GM21381 (cell line): Measurements from ENCODE around the gene CCDC127.

Experiments
- ATAC-seq: cut with Tn5 transposase; IDR thresholded peaks from one replicate; pipeline ENCODE4 v1.9.1; 2021; ENCODE audit warnings: mild to moderate bottlenecking, moderate library complexity; ENCODE audit not compliant: unreplicated experiment

Gene CCDC127

DNA sequence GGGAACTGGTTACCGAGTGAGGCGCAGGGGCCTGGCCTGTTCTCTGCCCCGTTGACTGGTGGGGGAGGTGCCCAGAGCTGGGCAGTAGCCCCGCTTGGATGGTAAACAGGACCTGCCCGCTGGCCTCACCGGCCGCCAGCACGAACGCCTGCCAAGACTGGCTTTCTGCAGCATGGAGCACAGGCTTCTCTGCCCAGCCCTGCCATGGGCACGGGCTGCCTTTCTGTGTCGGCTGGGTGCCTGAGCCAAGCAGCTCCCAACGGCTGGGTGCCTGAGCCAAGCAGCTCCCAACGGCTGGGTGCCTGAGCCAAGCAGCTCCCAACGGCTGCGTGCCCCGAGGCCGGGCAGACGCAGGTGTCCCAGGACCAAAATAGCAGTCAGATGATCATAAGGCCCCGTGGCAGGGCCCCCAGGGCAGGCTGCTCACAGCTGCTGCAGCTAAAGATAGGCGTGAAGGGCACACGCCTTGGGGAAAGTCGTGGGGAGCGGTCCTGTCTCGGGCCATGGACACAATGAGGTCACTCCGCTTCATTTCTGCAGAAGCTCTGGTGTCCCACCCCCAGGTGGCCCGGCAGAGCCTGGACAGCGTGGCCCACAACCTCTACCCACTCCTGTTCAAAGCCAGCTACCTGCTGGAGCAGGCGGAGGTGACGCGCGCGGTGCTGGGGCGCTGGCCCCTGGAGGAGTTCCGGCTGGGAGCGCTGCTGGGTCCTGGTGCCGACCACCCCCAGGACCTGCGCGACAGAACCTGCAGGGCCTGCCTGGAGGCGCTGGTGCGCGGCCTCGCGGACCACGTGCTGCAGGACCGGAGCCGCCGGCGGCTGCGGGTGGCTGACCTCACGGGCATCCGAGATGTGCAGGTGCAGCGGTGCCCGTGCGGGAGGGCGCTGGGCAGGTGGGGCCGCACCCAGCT lies 26.7 kb downstream of the CCDC127 start, which contains the start of gene LRRC14B:
Gene LRRC14B (plus strand): TSS at position 460 of the 913 bp plus-strand sequence. CDS start 44 bp downstream, at position 504.
- ATAC-seq: peak; percentile 33

DNA sequence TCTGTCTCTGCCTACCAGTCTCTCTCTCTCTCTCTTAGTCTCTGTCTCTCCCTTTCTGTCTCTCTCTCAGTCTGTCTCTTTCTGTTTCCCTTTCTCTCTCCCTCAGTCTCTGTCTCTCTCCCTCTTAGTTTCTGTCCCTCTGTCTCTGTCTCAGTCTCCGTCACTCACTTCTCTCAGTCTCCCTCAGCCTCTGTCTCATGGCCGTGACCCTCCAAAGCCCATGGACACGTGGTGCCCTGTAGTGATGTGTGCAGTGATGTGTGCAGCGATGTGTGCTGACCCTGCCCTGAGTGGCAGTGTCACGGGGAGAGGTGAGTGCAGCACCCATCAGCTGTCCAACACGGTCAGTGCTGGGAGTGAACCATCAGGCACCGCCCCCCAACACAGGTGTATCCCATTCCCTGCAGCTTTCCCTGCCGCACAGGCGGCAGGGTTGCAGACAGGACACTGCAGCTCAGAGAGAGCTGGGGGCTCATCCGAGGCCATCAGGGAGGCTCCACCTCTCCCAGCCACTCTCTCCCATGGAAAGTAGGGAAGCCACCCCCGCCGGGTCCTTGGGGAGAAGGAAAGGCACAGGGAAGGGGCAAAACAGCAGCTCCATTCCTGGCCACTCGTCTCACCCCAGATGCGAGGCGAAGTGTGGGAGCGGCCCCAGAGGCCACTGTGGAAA lies 27.5 kb downstream of the CCDC127 start:
- peak; percentile 48 for ATAC-seq

DNA sequence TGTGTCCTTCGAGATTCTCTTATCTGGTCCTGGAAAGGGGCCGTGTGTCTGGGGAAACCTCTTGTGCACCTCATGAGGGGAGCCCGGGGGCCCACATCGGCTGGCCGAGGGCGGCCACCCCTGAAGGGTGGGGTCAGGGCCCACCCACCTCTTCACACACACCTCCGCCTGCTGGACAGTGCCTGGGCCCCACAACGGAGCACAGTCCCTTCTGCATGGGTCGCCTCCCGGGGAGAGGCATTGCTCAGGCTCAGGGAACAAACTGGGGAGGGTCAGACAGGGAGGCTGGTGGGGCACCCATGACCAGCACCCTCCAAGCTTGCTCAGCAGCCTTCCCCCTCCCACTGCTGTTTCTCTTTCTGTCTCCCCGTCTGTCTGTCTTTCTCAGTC lies 28.0 kb downstream of the CCDC127 start:
- no peak for ATAC-seq

DNA sequence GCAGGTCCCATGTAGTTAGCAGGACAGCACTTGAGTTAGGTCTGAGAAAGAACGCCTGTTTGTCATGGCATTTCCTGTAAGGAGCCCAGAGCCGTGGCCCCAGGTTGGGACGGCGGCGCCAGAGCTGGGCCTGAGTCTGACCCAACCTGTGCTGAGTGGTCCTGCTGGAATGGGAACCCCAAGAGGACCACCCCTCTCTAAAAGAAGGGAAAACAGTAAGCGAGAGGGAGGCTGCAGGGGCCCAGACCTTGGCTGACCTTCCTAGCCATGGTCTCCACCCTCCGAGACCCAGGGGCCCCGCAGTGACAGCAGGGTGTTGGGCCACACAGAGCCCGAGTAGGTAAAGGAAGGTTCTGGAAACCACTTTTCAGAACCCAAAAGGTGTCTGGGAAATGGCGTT lies 28.5 kb downstream of the CCDC127 start:
- ATAC-seq: no peak

DNA sequence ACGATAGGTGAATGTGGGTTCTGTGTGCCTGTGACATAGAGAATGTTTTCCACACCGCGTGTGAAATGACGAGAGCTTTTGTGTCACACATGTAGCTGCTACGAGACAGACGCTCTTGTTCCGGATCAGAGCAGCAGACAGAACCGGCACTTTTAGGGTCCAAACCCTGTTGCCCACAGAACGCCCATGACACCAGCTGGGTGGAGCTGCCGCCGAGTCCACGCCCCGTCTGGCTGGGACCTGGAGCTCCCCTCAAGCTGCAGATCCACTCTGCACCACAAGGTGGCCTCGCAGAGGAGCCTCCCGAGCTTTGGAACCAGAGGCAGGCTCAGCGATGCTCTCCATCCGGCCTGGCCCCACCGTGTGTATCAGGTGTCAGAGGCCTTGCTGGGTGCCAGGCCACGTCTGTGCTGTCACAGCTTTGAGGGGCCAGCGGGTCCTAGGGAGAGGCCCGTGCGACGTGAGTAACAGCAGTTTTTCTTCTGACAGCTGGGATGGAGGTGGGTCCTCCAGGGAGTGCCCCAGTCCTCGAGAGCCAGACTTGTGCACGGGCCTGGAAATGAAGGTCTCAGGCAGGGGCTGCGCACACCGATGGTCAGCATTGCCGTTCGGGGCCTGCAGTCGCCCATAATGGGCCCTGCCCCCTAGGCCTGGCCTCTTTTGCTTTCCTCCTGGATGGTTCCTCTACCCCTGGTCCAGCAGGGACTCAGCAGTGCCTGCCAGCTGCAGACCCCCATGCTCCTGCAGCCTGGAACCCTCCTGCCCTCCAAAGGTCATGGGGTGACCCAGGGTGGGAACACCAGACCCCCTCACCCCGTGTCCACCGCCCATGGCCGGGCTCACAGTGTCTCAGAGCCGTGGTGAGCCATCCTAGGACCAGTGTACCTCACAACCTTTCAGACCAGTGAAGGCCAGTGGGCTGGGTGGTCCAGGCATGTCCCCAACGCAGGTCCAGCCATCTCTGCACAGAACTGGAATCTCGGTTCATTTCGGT lies 29.2 kb downstream of the CCDC127 start:
- ATAC-seq: peak; percentile 68

DNA sequence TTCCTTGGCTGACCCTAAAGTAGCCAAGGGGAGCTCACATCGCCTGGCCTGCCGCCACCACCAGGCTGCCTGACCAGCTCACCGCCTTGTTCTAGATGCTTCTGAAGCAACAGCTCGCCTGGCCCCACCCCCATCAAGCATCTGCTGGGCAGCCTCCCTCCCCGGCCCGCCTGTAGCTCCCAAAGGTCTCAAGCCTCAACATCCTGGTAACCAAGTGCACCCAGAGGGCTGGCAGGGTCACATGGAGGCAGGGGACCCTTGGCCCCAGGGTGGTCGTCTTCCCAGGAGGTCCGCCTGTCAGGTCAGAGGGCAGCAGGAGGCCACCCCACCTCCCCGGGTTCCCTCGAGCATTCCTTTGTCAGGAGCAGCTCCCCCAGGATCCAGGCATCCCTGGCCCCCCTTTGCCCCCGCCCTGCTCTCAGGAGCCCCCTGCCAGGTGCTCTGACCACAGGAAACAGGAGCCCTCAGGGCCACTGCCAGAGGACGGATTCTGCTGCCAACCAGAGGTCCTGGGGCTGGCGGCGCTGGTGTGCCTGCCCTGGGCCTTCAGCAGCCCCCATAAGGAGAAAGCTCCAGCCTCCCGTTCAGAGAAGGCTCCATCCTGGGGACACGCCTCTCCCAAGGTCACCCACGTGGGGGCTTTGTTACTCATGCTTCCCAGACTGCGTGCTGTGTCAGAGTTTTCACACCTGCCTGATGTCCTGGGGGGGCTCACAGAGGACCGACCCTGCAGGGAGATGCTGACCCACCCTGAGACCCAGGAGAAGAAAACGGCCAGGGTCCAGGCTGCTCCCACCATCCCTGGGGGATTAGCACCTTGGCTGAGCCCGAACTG lies 30.1 kb downstream of the CCDC127 start:
- no peak for ATAC-seq

DNA sequence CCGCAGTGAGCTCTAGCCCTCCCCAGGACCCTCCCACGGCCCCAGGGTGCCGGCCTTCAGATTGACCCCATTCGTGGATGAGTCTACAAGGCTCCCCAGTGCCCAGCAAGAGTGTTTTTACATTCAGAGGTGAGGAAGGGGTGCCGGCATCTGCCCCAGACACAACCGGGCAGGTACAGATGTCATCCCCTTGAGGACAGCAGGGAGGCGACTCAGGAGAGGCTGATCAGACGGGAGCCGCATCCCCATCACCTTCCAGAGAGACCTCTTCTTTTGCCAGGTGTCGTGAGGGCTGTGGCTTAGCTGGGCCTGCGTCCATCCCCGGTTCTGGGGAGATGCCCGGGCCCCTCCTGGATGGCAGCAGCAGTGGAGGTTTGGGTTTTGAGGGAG lies 30.9 kb downstream of the CCDC127 start:
- ATAC-seq: no peak

DNA sequence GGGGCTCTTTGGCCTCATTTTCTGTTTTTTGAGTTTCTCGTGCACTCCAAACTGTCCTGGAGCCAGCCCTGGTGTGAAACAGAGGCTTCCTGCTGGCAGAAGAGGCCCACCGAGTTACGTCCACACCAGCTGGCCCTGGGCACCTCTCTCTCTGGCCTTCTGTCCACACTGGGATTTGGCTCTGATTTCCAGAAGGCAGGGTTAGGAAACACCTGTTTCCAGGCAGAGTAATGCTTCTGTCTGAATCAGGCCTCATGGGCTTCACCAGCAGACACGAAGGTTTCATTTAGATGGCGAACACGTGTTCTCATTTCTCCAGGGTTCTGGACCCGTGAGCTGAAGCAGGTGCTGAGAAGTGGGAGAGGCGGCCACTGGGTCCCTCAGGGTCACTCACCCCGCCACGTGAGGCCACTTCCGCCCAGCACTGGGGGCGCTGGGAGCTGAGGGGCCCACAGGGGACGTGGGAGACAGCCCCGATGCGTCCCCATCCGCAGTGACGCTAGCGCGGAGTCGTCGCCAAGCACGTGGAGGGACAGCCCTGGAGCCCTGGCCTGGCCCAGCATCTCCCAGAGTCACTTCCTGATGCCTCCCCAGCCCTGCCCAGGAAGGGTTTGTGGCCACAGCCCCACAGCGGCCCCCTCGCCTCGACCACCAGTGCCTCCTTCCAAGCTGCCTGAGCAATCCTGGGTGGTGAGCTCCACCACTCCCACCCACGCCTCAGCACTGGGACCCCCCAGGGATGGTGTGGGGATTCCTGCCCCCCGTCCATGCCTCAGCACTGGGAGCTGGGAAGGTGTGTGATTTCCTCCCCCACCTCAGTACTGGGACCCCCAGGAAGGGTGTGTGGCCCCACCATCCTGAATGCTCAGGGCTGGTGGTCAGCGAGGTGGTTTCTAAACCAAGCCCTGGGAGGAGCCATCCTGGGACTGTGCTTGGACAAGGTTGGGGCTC lies 31.6 kb downstream of the CCDC127 start:
- ATAC-seq: no peak

DNA sequence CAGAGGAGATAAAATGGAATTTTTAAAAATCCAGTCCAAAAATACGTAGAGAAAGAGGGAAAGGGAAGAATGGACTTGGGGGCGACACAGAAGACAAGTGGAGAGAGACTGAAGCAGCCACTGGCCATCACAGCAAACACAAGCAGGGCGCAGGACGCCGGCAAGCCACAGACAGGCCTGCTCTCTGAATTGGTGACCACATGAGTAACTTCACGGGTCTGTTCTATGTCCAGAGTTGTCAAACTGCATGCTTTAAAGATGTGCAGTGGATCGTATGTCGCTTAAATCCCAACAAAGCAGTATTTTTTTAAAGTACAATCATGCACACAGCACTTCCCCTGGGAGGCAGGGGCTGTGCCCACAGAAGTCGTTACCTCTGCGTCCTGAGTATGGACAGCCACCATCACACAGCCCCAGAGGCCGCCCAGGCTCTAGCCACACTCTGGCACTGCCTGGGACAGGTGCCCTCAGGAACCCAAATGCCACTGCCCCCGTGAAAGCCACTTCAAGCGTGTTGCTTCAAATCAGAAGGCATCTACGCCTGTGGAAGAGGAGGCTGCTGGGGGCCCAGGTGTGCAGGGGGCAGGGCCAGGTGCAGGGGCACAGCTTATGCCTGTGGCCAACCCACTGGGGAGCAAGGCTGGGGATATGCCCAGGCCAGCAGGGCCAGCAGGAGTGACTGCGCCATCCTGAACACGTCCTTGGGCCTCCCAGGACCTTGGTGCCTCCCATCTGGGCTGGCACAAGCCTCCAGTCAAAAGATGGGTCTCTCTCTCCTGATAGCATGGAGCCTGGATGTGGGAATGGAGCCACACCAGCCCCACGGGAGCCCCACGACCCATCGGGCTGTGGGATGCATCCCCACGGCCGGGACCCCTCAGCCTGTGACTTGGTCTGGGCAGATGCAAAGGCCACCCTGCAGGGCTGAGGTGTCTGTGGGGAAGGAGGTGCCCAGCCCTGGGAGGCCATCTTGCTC lies 32.6 kb downstream of the CCDC127 start:
- ATAC-seq: no peak

DNA sequence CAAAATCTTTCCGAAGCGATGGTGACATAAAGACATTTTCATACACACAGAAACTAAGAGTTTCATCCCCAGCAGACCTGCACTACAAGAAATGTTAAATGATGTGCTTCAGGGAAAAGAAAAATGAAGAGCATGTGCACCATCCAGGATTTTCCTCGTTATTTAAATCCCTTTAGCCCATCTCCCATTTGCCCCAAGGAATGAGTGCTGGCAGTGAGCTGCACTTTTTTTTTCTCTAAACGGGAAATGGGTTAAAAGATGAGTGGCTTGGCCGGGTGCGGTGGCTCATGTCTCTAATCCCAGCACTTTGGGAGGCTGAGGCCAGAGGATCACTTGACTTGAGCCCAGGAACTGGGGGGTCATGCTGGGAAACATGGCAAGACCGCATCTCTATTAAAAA lies 33.5 kb downstream of the CCDC127 start:
- ATAC-seq: no peak

DNA sequence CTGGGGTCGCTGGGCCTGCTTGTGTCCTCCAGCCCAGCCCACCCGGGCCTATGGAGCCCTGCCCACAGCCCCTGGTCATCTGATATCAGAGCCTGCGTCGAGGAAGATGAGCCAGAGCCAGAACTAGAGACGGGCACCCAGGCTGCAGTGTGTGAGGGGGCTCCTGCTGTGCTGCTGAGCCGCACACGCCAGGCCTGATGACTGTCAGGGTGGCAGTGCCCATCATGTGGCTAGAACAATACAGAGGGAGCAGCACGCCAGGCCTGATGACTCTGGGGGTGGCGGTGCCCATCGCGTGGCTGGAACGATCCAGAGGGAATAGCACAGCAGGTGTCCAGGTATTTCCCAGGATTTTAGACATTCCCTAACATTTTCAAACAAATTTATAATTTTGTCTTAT lies 35.8 kb downstream of the CCDC127 start:
- no peak for ATAC-seq

DNA sequence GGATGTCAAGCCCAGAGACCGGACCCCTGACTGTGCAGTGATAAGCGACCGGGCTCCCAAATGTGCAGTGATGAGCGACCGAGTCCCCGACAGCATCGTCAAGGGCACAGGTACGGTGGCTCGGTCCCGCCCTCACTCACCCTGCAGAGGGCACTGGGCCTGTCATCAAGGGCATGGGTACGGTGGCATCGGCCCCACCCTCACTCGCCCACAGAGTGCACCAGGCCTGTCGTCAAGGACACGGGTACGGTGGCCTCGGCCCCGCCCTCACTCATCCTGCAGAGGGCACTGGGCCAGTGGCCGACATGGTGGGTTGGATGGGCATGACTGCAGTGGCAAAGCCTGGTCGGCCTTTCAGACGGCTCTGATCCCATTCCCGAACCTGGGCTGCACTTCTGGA lies 36.4 kb downstream of the CCDC127 start:
- no peak for ATAC-seq

DNA sequence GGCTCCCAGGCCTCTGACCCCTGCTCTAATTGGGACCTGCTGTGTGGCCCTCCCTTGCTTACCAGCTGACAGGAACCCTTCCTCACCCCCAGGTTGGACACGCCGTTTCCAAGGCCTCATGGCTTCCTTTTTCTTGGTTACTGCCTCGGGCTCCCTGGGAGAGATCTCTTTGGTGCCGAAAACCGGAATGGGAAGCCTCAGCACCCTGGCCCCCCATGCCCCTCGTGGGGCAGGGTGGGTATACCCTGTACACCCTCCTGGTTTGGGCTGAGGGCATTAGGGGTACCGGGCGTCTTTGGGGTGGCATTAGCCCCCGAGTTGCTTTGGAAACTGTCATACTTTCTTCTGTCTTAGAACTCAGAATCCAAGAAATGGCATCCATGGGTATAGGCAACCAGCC lies 36.8 kb downstream of the CCDC127 start:
- no peak for ATAC-seq

DNA sequence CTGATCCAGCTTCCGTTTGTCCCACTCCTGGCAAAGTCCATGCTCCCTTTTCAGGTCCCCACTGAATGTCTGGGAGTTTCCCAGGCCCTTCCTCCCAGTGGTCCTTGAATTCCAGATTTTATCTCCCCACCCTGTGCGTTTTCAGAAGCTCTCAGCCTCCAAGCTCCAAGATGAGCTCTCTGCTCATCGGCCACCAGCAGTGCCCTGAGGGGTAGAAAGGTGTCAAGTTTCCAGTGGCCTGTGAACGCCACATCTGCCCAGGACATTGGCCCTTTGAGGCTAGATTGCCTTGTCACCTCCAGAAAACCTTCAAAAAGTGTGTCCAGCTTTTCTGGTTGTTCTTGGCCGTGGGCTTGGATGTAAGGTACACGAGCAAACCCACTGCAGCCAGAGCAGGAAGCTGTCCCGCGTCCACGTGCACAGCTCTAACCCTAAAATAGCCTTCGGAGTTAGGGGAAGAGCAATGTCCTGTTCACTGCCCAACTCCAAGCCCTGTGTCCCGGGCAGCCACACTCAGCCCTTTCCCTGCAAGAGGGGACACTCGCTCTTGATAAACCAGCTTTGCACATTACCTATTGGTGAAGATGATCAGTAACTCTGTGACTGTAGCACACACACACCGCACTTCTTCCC lies 37.6 kb downstream of the CCDC127 start:
- ATAC-seq: no peak

DNA sequence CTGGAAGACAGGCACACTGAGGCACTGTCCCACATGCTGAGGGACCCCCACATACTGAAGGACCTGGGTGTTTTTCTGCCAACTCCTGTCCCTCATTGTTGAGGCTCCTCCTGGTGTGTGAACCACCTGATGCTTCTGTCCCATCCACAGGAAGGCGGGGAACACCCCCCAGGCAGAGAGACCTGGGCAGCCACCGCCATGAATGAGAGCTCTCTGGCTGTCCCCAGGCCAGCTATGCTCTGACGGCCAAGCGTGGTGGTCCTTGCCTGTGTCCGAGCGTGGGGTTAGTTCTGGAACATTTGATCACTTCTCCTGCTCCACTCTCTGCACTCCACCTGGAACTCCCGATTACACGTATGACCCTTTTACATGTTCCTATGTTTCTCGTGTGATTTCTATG lies 38.6 kb downstream of the CCDC127 start:
- no peak for ATAC-seq

DNA sequence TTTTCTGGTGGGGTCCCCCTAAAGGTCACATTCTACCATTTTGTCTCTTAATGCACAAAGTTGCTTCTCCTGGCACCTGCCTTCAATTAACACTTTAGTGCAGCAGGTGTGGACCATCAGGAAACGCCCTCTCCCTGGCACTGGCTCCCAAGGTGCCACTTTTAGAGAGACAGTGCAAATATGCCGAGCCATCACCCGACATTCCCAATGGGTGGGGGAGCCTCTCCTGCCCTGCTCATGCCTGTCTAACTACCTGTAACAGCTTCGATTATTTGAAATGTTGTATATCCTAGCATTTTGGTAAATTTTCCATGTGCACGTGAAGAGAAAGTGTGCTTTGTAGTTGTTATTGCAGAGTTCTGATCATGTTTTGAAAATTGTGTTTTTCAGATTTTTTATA lies 39.8 kb downstream of the CCDC127 start:
- no peak for ATAC-seq

DNA sequence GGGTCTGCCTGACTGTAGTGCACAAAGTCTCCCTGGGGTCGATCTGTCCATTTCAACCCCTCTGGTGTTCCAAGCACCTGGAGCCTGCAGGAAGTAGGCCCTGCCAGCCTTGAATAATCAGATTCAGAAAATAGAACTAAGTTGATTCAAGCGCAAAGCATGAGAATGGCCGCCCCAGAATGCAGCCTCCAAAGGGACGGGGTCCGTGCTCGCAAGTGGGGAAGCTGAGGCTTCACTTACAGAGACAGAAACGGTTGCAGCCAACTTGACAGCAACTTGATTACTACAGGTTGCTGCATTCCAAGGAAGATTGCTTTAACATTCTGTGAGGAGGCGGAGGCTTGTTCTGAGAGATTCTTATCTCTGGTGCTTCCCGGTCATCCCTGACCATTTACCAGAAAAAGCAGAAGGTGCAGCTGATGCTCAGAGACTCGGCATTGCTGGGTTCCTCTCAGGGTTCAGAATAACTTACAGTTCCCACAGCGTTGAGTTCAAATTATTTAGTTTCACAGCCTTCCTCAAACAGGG lies 41.6 kb downstream of the CCDC127 start:
- ATAC-seq: no peak
